ENCODE data around the gene FYN. TPM values are rescaled to one million over a fixed set of nuclear protein-coding genes. Genes with fewer than 3 reads are reported as not detected.
A peak's percentile ranks its signal among the peaks of the same experiment; 100 is the strongest.
"Not testable (repeated sequence)": the region's sequence is repeated elsewhere in the genome, so short reads cannot be mapped to it uniquely, and the experiment has no call there.

FYN gene
- 45.9 TPM for polyA plus RNA-seq

GRCh38 chr6:111873178-111874024 is at the start of gene FYN:
Gene FYN (minus strand): TSS chr6:111873452. CDS start chr6:111720051, 153,401 bp downstream.
- H3K4me3 Mint-ChIP-seq, result peak within 1 kb of the TSS; percentile 87 to 99 (median 98)
- H3K27ac Mint-ChIP-seq, result peak within 1 kb of the TSS; percentile 85 to 94 (median 93)
- H3K27me3 Mint-ChIP-seq, result peaks cover 2% of the 10 kb centered on the region
- no peaks in the 10 kb centered on the region for H3K36me3 Mint-ChIP-seq
- peaks cover 22 to 27% (median 26%) of the 10 kb centered on the region in 3 donors for H3K4me1 Mint-ChIP-seq
- no peaks in the 10 kb centered on the region for H3K9me3 Mint-ChIP-seq

GRCh38 chr6:111922454-111923297 is 49.4 kb upstream of the FYN start:
- Mint-ChIP-seq H3K27ac (no peak overlapping the region), H3K4me3 (no peak overlapping the region), H3K27me3 (peaks cover 13% of the 10 kb centered on the region), H3K4me1 (no peaks in the 10 kb centered on the region), H3K36me3 (peaks cover 3% of the 10 kb centered on the region), H3K9me3 (no peaks in the 10 kb centered on the region)

GRCh38 chr6:111921103-111921502 is 47.9 kb upstream of the FYN start:
- H3K27me3 Mint-ChIP-seq, result peaks cover 13% of the 10 kb centered on the region
- no peaks in the 10 kb centered on the region for H3K4me1 Mint-ChIP-seq
- H3K36me3 Mint-ChIP-seq, result peaks cover 3% of the 10 kb centered on the region
- H3K27ac Mint-ChIP-seq, result no peak overlapping the region
- no peaks in the 10 kb centered on the region for H3K9me3 Mint-ChIP-seq
- no peak overlapping the region for H3K4me3 Mint-ChIP-seq

GRCh38 chr6:111920578-111920977 is 47.3 kb upstream of the FYN start:
- no peak overlapping the region for H3K4me3 Mint-ChIP-seq
- no peak overlapping the region for H3K27ac Mint-ChIP-seq

GRCh38 chr6:111918825-111919224 is 45.6 kb upstream of the FYN start:
- Mint-ChIP-seq H3K9me3 (no peaks in the 10 kb centered on the region), H3K27me3 (peaks cover 13% of the 10 kb centered on the region), H3K4me1 (no peaks in the 10 kb centered on the region), H3K36me3 (peaks cover 3% of the 10 kb centered on the region), H3K27ac (no peak overlapping the region), H3K4me3 (no peak overlapping the region)

More at GRCh38 chr6:111920578-111920977, 47.3 kb upstream of the FYN start:
- Mint-ChIP-seq H3K9me3 (no peaks in the 10 kb centered on the region), H3K27me3 (peaks cover 13% of the 10 kb centered on the region), H3K36me3 (peaks cover 3% of the 10 kb centered on the region), H3K4me1 (no peaks in the 10 kb centered on the region)

- Mint-ChIP-seq H3K4me1 (no peaks in the 10 kb centered on the region), H3K4me3 (no peak overlapping the region), H3K27ac (no peak overlapping the region), H3K9me3 (no peaks in the 10 kb centered on the region), H3K27me3 (peaks cover 7% of the 10 kb centered on the region), H3K36me3 (peaks cover 2% of the 10 kb centered on the region)
Measured at GRCh38 chr6:111916747-111917146, 43.5 kb upstream of the FYN start.

GRCh38 chr6:111914617-111915016 is 41.4 kb upstream of the FYN start:
- Mint-ChIP-seq H3K27ac (no peak overlapping the region), H3K9me3 (no peaks in the 10 kb centered on the region), H3K4me1 (no peaks in the 10 kb centered on the region), H3K36me3 (no peaks in the 10 kb centered on the region), H3K27me3 (no peaks in the 10 kb centered on the region), H3K4me3 (no peak overlapping the region)

- no peaks in the 10 kb centered on the region for H3K36me3 Mint-ChIP-seq
- no peak overlapping the region for H3K27ac Mint-ChIP-seq
- H3K9me3 Mint-ChIP-seq, result no peaks in the 10 kb centered on the region
- no peaks in the 10 kb centered on the region for H3K27me3 Mint-ChIP-seq
- H3K4me3 Mint-ChIP-seq, result peak overlapping the region in 1 of 4 donors; percentile 35
- H3K4me1 Mint-ChIP-seq, result no peaks in the 10 kb centered on the region
Measured at GRCh38 chr6:111912904-111913303, 39.7 kb upstream of the FYN start.

GRCh38 chr6:111911428-111911827 is 38.2 kb upstream of the FYN start:
- Mint-ChIP-seq H3K4me3 (no peak overlapping the region), H3K9me3 (no peaks in the 10 kb centered on the region), H3K27me3 (no peaks in the 10 kb centered on the region), H3K27ac (no peak overlapping the region), H3K36me3 (no peaks in the 10 kb centered on the region), H3K4me1 (no peaks in the 10 kb centered on the region)

GRCh38 chr6:111909238-111909637 is 36.0 kb upstream of the FYN start:
- Mint-ChIP-seq H3K4me3 (no peak overlapping the region), H3K36me3 (no peaks in the 10 kb centered on the region), H3K4me1 (no peaks in the 10 kb centered on the region), H3K27ac (no peak overlapping the region), H3K27me3 (no peaks in the 10 kb centered on the region), H3K9me3 (no peaks in the 10 kb centered on the region)

- not testable (repeated sequence) for H3K27me3 Mint-ChIP-seq, H3K4me3 Mint-ChIP-seq, H3K36me3 Mint-ChIP-seq, H3K9me3 Mint-ChIP-seq, H3K27ac Mint-ChIP-seq, H3K4me1 Mint-ChIP-seq
Measured at GRCh38 chr6:111908365-111908764, 35.1 kb upstream of the FYN start.

- no peak overlapping the region for H3K4me3 Mint-ChIP-seq
- H3K27me3 Mint-ChIP-seq, result no peaks in the 10 kb centered on the region
- peaks cover 0 to 2% (median 0%) of the 10 kb centered on the region in 3 donors for H3K9me3 Mint-ChIP-seq
- H3K4me1 Mint-ChIP-seq, result no peaks in the 10 kb centered on the region
- no peak overlapping the region for H3K27ac Mint-ChIP-seq
- H3K36me3 Mint-ChIP-seq, result peaks cover 3% of the 10 kb centered on the region
Measured at GRCh38 chr6:111900735-111901134, 27.5 kb upstream of the FYN start.

- Mint-ChIP-seq H3K4me1 (no peaks in the 10 kb centered on the region), H3K27me3 (no peaks in the 10 kb centered on the region), H3K4me3 (no peak overlapping the region), H3K36me3 (peaks cover 3% of the 10 kb centered on the region), H3K9me3 (peaks cover 0 to 2% (median 0%) of the 10 kb centered on the region in 3 donors), H3K27ac (no peak overlapping the region)
Measured at GRCh38 chr6:111899531-111899930, 26.3 kb upstream of the FYN start.

- Mint-ChIP-seq H3K27me3 (no peaks in the 10 kb centered on the region), H3K27ac (no peak overlapping the region), H3K4me1 (no peaks in the 10 kb centered on the region), H3K4me3 (no peak overlapping the region), H3K36me3 (peaks cover 3% of the 10 kb centered on the region), H3K9me3 (peaks cover 0 to 2% (median 0%) of the 10 kb centered on the region in 3 donors)
Measured at GRCh38 chr6:111898452-111898851, 25.2 kb upstream of the FYN start.

- Mint-ChIP-seq H3K27ac (no peak overlapping the region), H3K4me1 (no peaks in the 10 kb centered on the region), H3K27me3 (peaks cover 3% of the 10 kb centered on the region)
Measured at GRCh38 chr6:111894951-111895350, 21.7 kb upstream of the FYN start.

More at GRCh38 chr6:111894951-111895350, 21.7 kb upstream of the FYN start:
- Mint-ChIP-seq H3K4me3 (no peak overlapping the region), H3K36me3 (peaks cover 2% of the 10 kb centered on the region), H3K9me3 (no peaks in the 10 kb centered on the region)

Measured in IgD-negative memory B cell (primary cell).